Measurements from ENCODE around the gene DDX27. TPM values are rescaled to one million over a fixed set of nuclear protein-coding genes. Genes with fewer than 3 reads are reported as not detected.

The DDX27 gene
- polyA plus RNA-seq, 6 donors from 2014 or later: 32.6 to 76.5 (median 46.7) TPM

DNA sequence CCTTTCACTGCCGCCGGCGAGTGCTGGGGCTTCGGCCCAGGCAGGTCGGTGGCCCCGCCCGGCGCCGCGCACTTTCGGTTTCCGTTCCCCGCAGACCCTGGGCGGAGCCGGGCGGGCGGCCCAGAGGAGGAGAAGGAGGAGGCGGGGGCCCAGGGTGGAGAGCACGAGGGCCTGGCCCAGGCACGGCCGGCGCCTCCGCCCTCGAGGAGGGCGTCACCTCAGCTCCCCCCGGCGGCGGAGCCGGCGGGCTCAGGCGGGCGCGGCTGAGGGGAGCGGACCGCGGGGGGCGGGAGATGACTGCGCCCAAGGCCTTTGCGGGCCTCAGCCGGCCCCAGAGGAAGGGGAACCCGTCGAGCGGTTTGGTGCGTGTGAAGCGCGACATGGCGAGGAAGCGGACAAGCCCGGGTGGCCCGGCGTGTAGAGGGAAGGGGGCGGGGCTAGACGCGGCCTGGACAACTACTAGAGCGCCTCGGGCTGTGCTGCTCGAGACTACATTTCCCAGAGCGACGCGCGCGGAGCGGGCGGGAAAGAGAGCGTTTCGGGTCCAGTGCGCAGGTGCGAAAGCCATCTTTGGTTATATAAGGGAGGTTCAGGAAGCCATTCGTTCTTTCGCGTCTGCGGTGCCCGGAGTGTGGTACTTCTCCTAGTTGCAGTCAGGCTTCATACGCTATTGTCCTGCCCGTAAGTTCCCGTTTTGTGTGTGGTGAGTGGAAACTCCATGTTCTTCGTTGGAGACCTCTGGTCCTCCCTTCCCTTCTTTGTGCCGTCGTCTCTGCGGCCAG is 59.0 kb downstream of the DDX27 start, which contains the start of gene ZNFX1:
ZNFX1 (minus strand) TSS at position 22 of the 782 bp plus-strand sequence. CDS start 2,218 bp downstream, outside the sequence.
- Mint-ChIP-seq H3K9me3 (peaks cover 9 to 45% (median 36%) of the 10 kb centered on the region in 7 donors), H3K36me3 (peaks cover 35 to 37% of the 10 kb centered on the region in 2 donors), H3K27me3 (no peaks in the 10 kb centered on the region), H3K27ac (peak within 1 kb of the TSS; percentile 96 to 99 (median 98)), H3K4me3 (peak within 1 kb of the TSS; percentile 95 to 99 (median 97)), H3K4me1 (peaks cover 49 to 72% (median 61%) of the 10 kb centered on the region in 3 donors)
- peak; percentile 99 for DNase-seq
- peak; percentile 79 to 80 for ATAC-seq (ENCODE audit: low read depth in 2 of 2)

DNA sequence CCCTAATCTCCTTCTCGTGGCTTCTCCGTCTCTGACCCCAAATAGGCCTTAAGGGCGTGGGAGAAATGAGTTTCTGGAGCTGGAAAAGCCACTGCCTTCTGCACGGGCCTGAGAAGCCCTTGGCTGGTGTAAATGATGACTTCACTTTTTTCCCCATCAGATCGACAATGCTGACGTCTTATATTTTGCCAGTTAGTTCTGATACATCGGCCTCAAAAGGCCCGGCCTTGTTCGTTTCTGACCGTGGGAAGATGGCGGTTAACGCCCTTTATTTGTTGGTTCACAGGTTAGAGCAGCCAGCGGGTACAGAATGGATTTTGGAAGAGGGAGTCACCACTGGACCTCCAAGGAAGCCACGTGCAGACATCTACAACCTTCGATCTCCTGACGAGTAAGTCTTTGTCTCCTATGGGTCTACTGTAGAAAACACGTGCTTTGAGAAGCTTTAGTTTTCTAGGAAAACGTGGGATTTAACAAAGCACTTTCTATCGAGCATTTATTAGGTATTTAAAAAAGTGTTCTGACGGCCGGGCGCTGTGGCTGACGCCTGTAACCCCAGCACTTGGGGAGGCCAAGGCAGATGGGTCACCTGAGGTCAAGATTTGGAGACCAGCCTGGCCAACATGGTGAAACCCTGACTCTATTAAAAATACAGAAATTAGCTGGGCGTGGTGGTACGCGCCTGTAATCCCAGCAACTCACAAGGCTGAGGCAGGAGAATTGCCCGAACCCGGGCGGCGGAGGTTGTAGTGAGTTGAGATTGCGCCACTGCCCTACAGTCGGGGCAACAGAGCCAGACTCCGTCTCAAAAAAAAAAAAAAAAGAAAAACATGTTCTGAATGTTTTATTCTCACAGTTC is 59.8 kb downstream of the DDX27 start:
- DNase-seq: no peak
- ATAC-seq (ENCODE audit: low read depth in 2 of 2): peak in 1 of 2 donors; percentile 0
- peaks cover 43 to 46% of the 10 kb centered on the region in 2 donors for H3K36me3 Mint-ChIP-seq
- peak overlapping the region; percentile 96 to 98 (median 98) for H3K27ac Mint-ChIP-seq
- H3K4me3 Mint-ChIP-seq: peak overlapping the region; percentile 95 to 99 (median 97)
- H3K9me3 Mint-ChIP-seq: peaks cover 17 to 53% (median 45%) of the 10 kb centered on the region in 7 donors
- no peaks in the 10 kb centered on the region for H3K27me3 Mint-ChIP-seq
- peaks cover 57 to 80% (median 69%) of the 10 kb centered on the region in 3 donors for H3K4me1 Mint-ChIP-seq

DNA sequence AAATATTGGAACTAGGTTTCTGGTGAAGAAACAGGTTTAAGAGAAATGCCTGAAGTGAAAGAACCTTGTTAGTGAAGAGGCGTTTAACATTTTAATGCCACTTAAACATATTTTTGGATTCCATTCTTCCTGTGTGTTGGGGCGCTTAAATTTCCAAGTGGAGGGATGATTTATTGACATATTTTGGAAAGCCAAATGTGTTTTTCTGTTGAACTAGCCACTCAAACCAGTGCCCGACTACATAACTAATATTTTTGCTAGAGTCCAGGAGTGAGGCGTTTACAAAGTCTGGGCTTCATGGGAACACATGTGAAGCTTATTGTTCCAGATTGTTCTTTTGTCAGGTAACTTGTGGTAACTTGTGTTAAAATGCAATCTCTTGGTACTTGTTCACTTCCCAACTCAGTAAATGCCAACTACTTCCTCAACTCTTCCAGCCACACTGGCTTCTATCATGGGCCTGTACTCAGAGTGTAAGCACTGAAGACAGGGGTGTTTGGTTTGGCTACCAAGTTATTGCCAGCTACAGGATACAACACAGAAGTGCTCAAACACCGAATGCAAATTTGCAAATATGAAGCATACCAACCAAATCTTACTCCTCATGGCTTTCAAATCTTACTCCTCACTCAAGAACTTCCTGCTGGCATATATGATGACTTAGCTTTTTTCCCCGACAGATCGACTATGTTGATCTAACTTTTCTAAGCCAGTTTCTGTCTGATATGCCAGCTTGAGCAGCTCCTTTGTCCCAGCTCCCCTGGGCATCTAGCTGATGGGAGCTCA is 60.7 kb downstream of the DDX27 start:
- Mint-ChIP-seq H3K36me3 (peaks cover 52% of the 10 kb centered on the region in 2 donors), H3K4me3 (peak overlapping the region; percentile 95 to 99 (median 97)), H3K27ac (peak overlapping the region; percentile 14 to 96 (median 90)), H3K27me3 (no peaks in the 10 kb centered on the region), H3K4me1 (peaks cover 60 to 88% (median 77%) of the 10 kb centered on the region in 3 donors), H3K9me3 (peaks cover 19 to 62% (median 53%) of the 10 kb centered on the region in 7 donors)
- DNase-seq (no peak), ATAC-seq (ENCODE audit: low read depth in 2 of 2) (no peak)

DNA sequence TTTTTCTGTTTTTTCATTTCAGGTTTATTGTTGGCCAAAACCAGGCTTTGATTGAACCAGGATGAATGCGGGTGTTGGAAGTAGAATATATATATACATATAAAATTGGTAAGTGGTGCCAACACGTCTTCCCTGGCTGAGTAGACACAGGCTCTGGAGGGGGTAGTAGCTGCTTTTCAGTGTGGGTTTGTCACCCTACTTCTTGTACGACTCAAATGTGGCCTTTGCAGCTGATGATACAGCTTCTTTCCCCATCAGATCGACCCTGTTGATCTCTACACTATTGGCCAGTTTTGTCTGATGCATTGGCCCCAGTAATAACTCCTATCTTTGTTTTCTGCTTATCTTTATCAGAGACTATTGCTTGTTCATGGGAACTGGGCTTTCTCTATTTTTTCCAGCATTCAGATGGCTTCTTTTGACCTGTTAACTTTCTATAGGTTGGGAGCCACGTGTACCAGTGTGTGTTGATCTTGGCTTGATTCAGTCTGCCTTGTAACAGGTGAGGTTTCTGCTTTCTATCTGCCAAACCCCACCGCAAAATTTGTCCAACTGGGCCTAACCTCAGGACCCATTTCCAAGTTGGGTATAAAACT is 61.3 kb downstream of the DDX27 start:
- H3K27ac Mint-ChIP-seq: peak overlapping the region in 5 of 6 donors; percentile 88 to 96 (median 92)
- ATAC-seq (ENCODE audit: low read depth in 2 of 2) (no peak), DNase-seq (no peak)
- H3K9me3 Mint-ChIP-seq: peaks cover 23 to 68% (median 60%) of the 10 kb centered on the region in 7 donors
- H3K36me3 Mint-ChIP-seq: peaks cover 59% of the 10 kb centered on the region in 2 donors
- no peaks in the 10 kb centered on the region for H3K27me3 Mint-ChIP-seq
- peaks cover 63 to 89% (median 81%) of the 10 kb centered on the region in 3 donors for H3K4me1 Mint-ChIP-seq
- H3K4me3 Mint-ChIP-seq: peak overlapping the region; percentile 64 to 99 (median 97)

DNA sequence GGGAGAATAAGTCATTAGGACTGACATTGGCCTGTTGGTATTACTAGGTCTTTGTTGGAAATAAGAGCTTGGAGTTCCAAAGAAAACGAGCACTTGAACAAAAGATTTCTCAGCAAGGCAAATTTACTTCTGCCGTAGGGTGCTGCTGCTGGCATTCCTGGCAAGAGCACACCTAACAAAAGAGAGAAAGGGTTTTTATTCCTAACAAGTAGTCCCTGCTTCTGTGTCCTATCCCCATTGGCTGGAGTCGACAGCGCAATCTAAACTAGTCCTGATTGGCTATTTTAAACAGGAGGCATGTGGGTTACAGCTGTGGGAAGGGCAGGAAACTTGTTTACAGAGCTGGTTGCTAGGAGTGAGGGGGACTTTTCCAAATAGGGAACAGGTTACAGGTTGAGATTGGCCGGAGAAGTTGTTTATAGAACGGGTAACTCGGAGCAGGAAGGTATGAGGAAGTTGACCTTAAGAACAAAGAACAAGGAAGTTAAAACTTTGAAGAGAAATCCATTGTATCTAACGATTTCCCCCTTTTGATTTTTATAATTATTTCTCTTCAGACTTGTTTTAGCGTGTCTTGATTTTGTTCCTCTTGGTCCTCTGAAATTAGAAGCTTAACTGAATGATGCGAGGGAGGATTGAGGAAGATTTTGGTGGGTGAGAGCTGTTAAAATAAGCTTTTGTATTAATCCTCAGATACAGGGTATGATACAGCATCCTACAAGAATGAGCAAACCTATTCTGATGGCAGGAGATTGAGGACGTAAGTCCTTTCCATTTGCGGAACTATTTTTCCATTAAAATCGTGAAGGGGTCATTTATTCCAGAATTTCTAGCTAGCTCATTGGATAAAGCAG is 62.1 kb downstream of the DDX27 start:
- no peaks in the 10 kb centered on the region for H3K27me3 Mint-ChIP-seq
- ATAC-seq (ENCODE audit: low read depth in 2 of 2) (no peak), DNase-seq (no peak)
- H3K4me3 Mint-ChIP-seq: peak overlapping the region; percentile 64 to 99 (median 90)
- H3K9me3 Mint-ChIP-seq: peaks cover 25 to 76% (median 67%) of the 10 kb centered on the region in 7 donors
- H3K36me3 Mint-ChIP-seq: peaks cover 66% of the 10 kb centered on the region in 2 donors
- H3K4me1 Mint-ChIP-seq: peaks cover 60 to 87% (median 82%) of the 10 kb centered on the region in 3 donors
- H3K27ac Mint-ChIP-seq: peak overlapping the region; percentile 73 to 96 (median 89)

DNA sequence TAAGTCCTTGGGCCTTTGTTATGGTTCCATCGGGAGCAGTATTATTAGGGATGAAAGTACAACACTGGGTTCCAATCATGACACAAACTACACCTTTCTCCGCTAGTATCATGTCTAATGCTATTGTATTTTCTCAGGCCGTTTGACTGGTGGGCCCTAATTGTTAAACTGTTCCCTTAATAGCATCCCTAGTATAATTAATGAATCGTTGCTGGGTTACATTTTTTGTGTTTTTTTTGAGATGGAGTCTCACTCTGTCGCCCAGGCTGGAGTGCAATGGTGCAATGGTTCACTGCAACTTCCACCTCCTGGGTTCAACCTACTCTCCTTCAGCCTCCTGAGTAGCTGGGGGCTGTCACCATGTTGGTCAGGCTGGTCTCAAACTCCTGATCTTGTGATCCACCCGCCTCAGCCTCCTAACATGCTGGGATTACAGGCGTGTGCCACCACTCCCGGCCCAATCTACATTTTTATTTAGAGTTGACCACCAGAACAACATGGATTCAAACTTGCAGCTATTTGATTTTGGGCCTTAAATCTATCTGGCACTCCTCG is 62.8 kb downstream of the DDX27 start:
- Mint-ChIP-seq H3K27ac (peak overlapping the region in 5 of 6 donors; percentile 38 to 96 (median 80)), H3K9me3 (peaks cover 31 to 83% (median 74%) of the 10 kb centered on the region in 7 donors), H3K4me1 (peaks cover 53 to 80% (median 75%) of the 10 kb centered on the region in 3 donors), H3K36me3 (peaks cover 73% of the 10 kb centered on the region in 2 donors), H3K27me3 (no peaks in the 10 kb centered on the region), H3K4me3 (peak overlapping the region in 7 of 8 donors; percentile 23 to 98 (median 61))
- DNase-seq (no peak), ATAC-seq (ENCODE audit: low read depth in 2 of 2) (no peak)

DNA sequence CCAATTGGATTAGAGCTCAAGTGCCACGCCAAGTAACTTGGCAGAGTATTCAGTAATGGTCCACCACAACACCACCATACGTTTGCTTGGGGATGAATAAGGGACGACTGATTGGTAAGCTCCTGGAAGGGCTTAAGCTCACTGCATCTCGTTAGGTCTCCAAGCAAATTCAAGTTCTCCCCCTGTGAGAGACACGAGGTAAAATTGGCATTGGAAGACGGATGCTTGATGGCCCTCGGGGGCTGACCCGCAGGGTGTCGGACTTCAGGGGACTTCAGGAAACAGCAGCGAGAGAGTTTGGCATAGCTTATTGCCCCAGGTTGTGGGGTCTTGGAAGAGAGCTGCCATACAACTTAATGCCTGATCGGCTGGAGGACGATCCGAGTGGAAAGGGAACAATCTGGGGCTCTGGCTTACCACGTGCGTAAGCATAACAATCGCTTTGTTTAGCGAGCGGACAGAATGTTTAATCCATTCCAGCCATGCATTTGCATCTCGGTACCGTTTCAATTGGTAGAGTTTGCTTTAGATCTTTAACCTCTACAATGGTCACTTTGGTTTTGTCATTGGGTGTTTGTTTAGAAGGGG is 63.5 kb downstream of the DDX27 start:
- H3K9me3 Mint-ChIP-seq: peaks cover 35 to 90% (median 81%) of the 10 kb centered on the region in 7 donors
- no peak for DNase-seq
- ATAC-seq (ENCODE audit: low read depth in 2 of 2): no peak
- peak overlapping the region in 3 of 6 donors; percentile 38 to 96 (median 53) for H3K27ac Mint-ChIP-seq
- peaks cover 80% of the 10 kb centered on the region in 2 donors for H3K36me3 Mint-ChIP-seq
- H3K4me1 Mint-ChIP-seq: peaks cover 51 to 81% (median 69%) of the 10 kb centered on the region in 3 donors
- peak overlapping the region in 5 of 8 donors; percentile 43 to 98 (median 95) for H3K4me3 Mint-ChIP-seq
- H3K27me3 Mint-ChIP-seq: no peaks in the 10 kb centered on the region

DNA sequence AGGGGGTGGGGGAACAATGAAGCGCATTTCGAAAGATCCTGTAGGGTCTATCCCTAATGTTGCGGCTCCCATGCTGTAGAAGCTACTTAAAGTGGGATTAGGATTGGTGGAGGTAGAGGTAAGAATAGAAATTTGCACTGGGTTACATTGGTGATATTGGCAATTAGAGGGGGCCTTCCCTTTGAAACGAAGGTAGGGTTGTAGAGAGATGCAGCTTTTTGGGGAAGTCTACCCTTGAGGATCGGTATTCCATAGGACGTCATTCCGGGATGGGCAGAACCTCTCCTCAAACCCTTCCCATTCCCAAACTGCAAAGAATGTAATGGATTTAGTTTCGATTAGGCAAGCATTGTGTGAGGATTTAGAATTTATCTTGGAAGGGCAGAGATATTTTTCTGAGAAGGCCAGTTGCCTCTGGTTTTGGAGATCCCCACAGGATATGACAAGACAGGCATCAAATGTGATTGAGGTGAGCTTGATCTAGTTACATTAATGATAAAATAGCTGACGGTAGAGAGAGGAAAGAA is 64.0 kb downstream of the DDX27 start:
- Mint-ChIP-seq H3K9me3 (peaks cover 35 to 91% (median 86%) of the 10 kb centered on the region in 7 donors), H3K27ac (peak overlapping the region in 5 of 6 donors; percentile 38 to 96 (median 57)), H3K36me3 (peaks cover 85 to 86% of the 10 kb centered on the region in 2 donors), H3K27me3 (no peaks in the 10 kb centered on the region), H3K4me1 (peaks cover 51 to 81% (median 67%) of the 10 kb centered on the region in 3 donors), H3K4me3 (peak overlapping the region in 5 of 8 donors; percentile 33 to 95 (median 53))
- ATAC-seq (ENCODE audit: low read depth in 2 of 2) (no peak), DNase-seq (no peak)

DNA sequence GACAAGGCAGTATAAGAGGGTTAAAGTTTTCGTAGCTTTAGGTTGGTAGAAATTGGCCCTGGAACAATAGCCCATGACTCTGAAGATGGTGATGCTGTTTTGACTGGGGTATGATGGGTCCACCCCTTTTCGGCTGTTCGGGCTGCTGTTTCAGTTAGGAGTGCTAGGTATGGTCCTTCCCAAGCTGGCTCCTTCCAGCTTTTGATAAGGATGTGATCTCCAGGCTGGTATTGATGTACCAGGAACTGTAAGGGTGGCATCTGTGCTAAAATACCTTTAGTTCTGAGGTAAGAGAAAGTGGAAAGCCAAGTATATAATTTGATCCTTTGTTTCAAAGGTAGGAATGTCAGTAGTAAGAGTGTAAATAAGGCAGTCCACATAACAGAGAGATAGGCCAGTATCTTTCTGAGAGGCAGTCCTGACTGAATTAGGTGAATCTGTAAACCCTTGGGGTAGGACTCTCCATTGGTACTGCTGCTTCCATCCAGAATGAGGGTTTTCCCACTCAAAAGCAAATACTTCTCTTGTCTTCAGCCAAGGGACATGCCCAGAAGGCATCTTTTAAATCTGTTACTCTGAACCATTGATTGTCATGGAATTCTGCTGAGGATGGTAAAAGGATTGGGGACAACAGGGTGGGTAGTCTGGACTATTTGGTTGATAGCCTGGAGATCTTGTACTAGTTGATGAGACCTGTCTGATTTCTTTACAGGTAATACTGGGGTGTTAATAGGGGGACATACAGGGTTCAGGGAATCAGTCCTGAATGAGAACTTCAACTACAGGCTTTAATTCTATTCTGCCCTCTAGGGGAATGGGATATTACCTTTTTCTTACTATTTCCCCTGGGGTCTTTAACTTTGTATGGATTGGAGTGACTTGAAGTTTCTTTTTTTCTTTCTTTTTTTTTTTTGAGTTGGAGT is 64.7 kb downstream of the DDX27 start:
- peak overlapping the region in 7 of 8 donors; percentile 11 to 73 (median 35) for H3K4me3 Mint-ChIP-seq
- no peak for DNase-seq
- H3K4me1 Mint-ChIP-seq: peaks cover 47 to 79% (median 60%) of the 10 kb centered on the region in 3 donors
- H3K36me3 Mint-ChIP-seq: peaks cover 91 to 93% of the 10 kb centered on the region in 2 donors
- no peak for ATAC-seq (ENCODE audit: low read depth in 2 of 2)
- peak overlapping the region; percentile 38 to 96 (median 50) for H3K27ac Mint-ChIP-seq
- no peaks in the 10 kb centered on the region for H3K27me3 Mint-ChIP-seq
- peaks cover 35 to 90% (median 86%) of the 10 kb centered on the region in 7 donors for H3K9me3 Mint-ChIP-seq

DNA sequence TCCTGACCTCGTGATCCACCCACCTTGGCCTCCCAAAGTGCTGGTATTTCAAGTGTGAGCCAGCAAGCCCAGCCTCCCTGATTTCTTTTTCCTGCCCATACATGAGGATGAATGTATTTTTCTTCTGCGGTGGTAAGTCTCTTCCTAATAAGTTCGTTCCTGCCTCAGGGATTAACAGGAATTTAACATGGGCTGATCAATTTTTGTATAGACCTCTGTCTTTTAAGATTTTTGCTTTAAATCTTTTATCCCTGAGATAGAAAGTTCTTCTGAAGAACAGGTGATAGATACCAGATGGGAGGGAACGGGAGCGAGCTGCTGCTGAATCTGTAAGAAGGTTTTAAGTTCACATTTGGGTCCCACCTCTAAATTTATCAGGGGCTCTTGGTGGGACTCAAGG is 65.6 kb downstream of the DDX27 start:
- Mint-ChIP-seq H3K9me3 (peaks cover 35 to 86% (median 83%) of the 10 kb centered on the region in 7 donors), H3K36me3 (peaks cover 94 to 99% of the 10 kb centered on the region in 2 donors), H3K4me3 (peak overlapping the region in 2 of 8 donors; percentile 12 to 50), H3K27me3 (no peaks in the 10 kb centered on the region), H3K27ac (peak overlapping the region in 1 of 6 donors; percentile 96), H3K4me1 (peaks cover 45 to 71% (median 54%) of the 10 kb centered on the region in 3 donors)
- no peak for DNase-seq
- no peak for ATAC-seq (ENCODE audit: low read depth in 2 of 2)
